Right lobe of liver (tissue), 6 donors: ENCODE data around the gene GPR161. TPM values are rescaled to one million over a fixed set of nuclear protein-coding genes. Genes with fewer than 3 reads are reported as not detected.

Experiments used
- ATAC-seq, 4 donors: fragments of 200-7000 bp; cut with Tn5 transposase; one replicate each; pipeline ENCODE4 v1.9.1; 2020; ENCODE audit warnings: mild to moderate bottlenecking in 4 of 4, moderate library complexity in 4 of 4
- DNase-seq, 3 donors: peaks; one replicate each; pipeline ENCODE4 v3.0.0-alpha.2; 2020
- H3K27ac ChIP-seq, 3 donors: fragments of 200-600 bp; one replicate each; pipeline ENCODE4 v1.8.0; 2022
- H3K27me3 ChIP-seq, 2 donors: fragments of 200-600 bp; one replicate each; pipeline ENCODE4 v1.8.0; 2022
- H3K36me3 ChIP-seq, 4 donors: fragments of 200-600 bp; sonication (generic) in 1 of 4; one replicate each; pipeline versions ENCODE4 v1.5.1 to v1.8.0; 2017 to 2022; ENCODE audit warnings: control low read depth in 1 of 4
- H3K4me1 ChIP-seq, 4 donors: fragments of 200-600 bp; sonication (generic) in 1 of 4; one replicate each; pipeline versions ENCODE4 v1.5.1 to v1.8.0; 2017 to 2022; ENCODE audit warnings: control low read depth in 1 of 4
- H3K4me3 ChIP-seq, 3 donors: fragments of 200-600 bp; one replicate each; pipeline ENCODE4 v1.8.0; 2022
- H3K9me3 ChIP-seq, 4 donors: fragments of 200-600 bp; sonication (generic) in 1 of 4; one replicate each; pipeline versions ENCODE4 v1.5.1 to v1.8.0; 2017 to 2022; ENCODE audit warnings: control low read depth in 1 of 4
- CTCF ChIP-seq, 4 donors: fragments of 200-600 bp in 3 of 4; fragments of 450-650 bp in 1 of 4; IDR thresholded peaks; one replicate each; pipeline versions ENCODE4 v1.5.1 to v1.8.0; 2016 to 2022; ENCODE audit warnings: antibody characterized with exemption in 4 of 4, mild to moderate bottlenecking in 2 of 4
- POLR2A ChIP-seq: fragments of 450-650 bp; IDR thresholded peaks from one replicate; pipeline ENCODE4 v1.6.1; 2017; ENCODE audit warnings: antibody characterized with exemption, mild to moderate bottlenecking
- WGBS: methylation state at CpG from one replicate; pipeline ENCODE4 v1.1.6; 2018; ENCODE audit warnings: low coverage, low lambda C conversion rate; ENCODE audit not compliant: insufficient coverage; ENCODE audit errors: missing lambda C conversion rate; 5-methylcytosine and 5-hydroxymethylcytosine counted together
- intact Hi-C, 2 donors: fragments of 100-400 bp; cut with DNase I; formaldehyde crosslinking; loops; one replicate each; pipeline versions ENCODE4 v1.11.2 to v1.14.1; 2022
- total RNA-seq, 6 experiments: library from RNA; depleted of rRNA in 2 of 6; stranded (reverse); fragments of >200 nt in 2 of 6; fragmentation: NEBNext Ultra II Directional in 3 of 6; extraction: Animal tissue kit (Norgen Biotek cat#: 25700) in 3 of 6; gene quantifications; one replicate each; pipeline versions ENCODE4 v1.1.0 to v1.2.4, GENCODE V29; 2016 to 2023
- donor health status: DM: no; HTN: yes; CAD: no.
- donor health status: DM: no; HTN: no; CAD: no.
- donor health status: DM: no; HTN: no; CAD: no.
- donor health status: DM: no; HTN: yes; CAD: no.
- donor health status: DM: no; HTN: yes; CAD: no.

GPR161 gene
- total RNA-seq, 6 experiments from 2014 or later, result 0.43 to 1.4 (median 0.48) TPM

- Histone ChIP-seq H3K36me3 (peaks cover 0 to 6% (median 4%) of the 10 kb centered on the region in 4 donors), H3K27ac (no peak overlapping the region), H3K4me1 (peaks cover 0 to 2% (median 0%) of the 10 kb centered on the region in 4 donors), H3K4me3 (no peak overlapping the region), H3K27me3 (no peaks in the 10 kb centered on the region), H3K9me3 (no peaks in the 10 kb centered on the region)
- DNase-seq (no peak), ATAC-seq (peak; percentile 50 to 71 (median 58))
- WGBS, result 60% methylated on average over 3 of the region's 3 CpGs
- no peak for TF ChIP-seq CTCF (IDR thresholded peaks at IDR 0.05)
- no peak for TF ChIP-seq POLR2A
- intact Hi-C loops, result no loop called here
These were observed 82.6 kb downstream of the GPR161 start for GRCh38 chr1:168054117-168054516.

DNA sequence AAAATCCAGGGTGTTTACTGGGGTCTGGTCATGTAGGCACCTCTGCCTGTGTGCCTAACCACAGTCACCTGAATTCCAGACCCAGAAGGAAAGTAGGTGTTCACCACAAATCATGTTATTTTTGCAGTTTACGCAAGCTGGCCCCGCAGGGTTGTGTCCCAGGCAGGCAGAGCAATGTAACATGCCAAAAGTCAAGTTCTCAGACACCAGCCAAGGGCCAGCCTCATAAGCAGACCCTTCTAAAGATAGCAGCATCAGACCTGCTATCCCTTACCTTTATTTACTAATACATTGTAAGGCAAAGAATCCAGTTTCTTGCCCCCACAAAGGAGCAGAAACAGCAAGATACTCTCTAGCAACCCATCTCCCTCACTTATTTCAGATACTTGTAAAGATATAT lies 83.0 kb downstream of the GPR161 start:
- no peak for DNase-seq
- H3K9me3 ChIP-seq, result no peaks in the 10 kb centered on the region
- H3K27me3 ChIP-seq, result no peaks in the 10 kb centered on the region
- 70% methylated on average over 2 of the region's 2 CpGs for WGBS
- no peak overlapping the region for H3K27ac ChIP-seq
- peaks cover 0 to 6% (median 4%) of the 10 kb centered on the region in 4 donors for H3K36me3 ChIP-seq
- peaks cover 0 to 2% (median 0%) of the 10 kb centered on the region in 4 donors for H3K4me1 ChIP-seq
- intact Hi-C loops, result no loop called here
- TF ChIP-seq POLR2A (no peak), CTCF (IDR thresholded peaks at IDR 0.05) (no peak)
- H3K4me3 ChIP-seq, result no peak overlapping the region
- ATAC-seq, result peak in 2 of 4 donors; percentile 14 to 29

GRCh38 chr1:168050880-168051279 lies 85.8 kb downstream of the GPR161 start:
- H3K4me3 ChIP-seq, result no peak overlapping the region
- peaks cover 0 to 2% (median 0%) of the 10 kb centered on the region in 4 donors for H3K4me1 ChIP-seq
- 88% methylated on average over 1 of the region's 1 CpG for WGBS
- no peaks in the 10 kb centered on the region for H3K9me3 ChIP-seq
- no peaks in the 10 kb centered on the region for H3K27me3 ChIP-seq
- DNase-seq (no peak), ATAC-seq (no peak)
- peaks cover 0 to 14% (median 7%) of the 10 kb centered on the region in 4 donors for H3K36me3 ChIP-seq
- no peak overlapping the region for H3K27ac ChIP-seq
- intact Hi-C loops, result no loop called here
- TF ChIP-seq CTCF (IDR thresholded peaks at IDR 0.05) (no peak), POLR2A (no peak)

- Histone ChIP-seq H3K27me3 (no peaks in the 10 kb centered on the region), H3K36me3 (peaks cover 2 to 18% (median 8%) of the 10 kb centered on the region in 4 donors), H3K4me1 (peaks cover 0 to 2% (median 0%) of the 10 kb centered on the region in 4 donors), H3K4me3 (no peak overlapping the region), H3K27ac (no peak overlapping the region), H3K9me3 (no peaks in the 10 kb centered on the region)
- 100% methylated on average over 1 of the region's 1 CpG for WGBS
- TF ChIP-seq CTCF (IDR thresholded peaks at IDR 0.05) (no peak), POLR2A (no peak)
- DNase-seq (no peak), ATAC-seq (no peak)
- intact Hi-C loops, result no loop called here
These were observed 86.4 kb downstream of the GPR161 start for GRCh38 chr1:168050307-168050706.

DNA sequence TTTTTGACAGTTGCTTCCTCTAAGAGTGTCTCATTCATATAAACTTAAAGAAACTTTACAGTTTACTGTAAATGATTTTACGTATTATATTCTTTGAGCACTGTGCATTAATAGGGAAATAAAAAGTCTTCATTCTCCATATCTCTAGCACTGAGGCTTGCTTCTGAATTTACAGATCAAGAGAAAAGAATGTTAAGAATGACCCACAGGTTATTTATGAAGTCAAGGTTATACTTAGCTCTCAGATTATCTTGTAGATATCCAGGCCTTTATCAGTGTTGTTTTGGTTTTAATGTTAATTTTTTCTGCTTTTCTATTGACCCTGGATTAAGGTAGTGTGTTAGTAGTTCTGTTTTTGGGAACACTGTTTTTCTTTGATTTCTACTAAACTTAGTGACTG lies 91.4 kb downstream of the GPR161 start:
- TF ChIP-seq CTCF (IDR thresholded peaks at IDR 0.05) (no peak), POLR2A (no peak)
- Histone ChIP-seq H3K4me1 (peaks cover 0 to 5% (median 0%) of the 10 kb centered on the region in 4 donors), H3K27me3 (no peaks in the 10 kb centered on the region), H3K36me3 (peaks cover 3 to 33% (median 6%) of the 10 kb centered on the region in 4 donors), H3K9me3 (no peaks in the 10 kb centered on the region), H3K4me3 (no peak overlapping the region), H3K27ac (no peak overlapping the region)
- ATAC-seq, result no peak
- 88% methylated on average over 1 of the region's 1 CpG for WGBS
- intact Hi-C loops, result no loop called here
- DNase-seq, result no peak
